Measurements from ENCODE around the gene SEC24C. TPM values are rescaled to one million over a fixed set of nuclear protein-coding genes. Genes with fewer than 3 reads are reported as not detected.

SEC24C gene
- total RNA-seq, 1 donor from 2014 or later: 99.0 TPM

DNA sequence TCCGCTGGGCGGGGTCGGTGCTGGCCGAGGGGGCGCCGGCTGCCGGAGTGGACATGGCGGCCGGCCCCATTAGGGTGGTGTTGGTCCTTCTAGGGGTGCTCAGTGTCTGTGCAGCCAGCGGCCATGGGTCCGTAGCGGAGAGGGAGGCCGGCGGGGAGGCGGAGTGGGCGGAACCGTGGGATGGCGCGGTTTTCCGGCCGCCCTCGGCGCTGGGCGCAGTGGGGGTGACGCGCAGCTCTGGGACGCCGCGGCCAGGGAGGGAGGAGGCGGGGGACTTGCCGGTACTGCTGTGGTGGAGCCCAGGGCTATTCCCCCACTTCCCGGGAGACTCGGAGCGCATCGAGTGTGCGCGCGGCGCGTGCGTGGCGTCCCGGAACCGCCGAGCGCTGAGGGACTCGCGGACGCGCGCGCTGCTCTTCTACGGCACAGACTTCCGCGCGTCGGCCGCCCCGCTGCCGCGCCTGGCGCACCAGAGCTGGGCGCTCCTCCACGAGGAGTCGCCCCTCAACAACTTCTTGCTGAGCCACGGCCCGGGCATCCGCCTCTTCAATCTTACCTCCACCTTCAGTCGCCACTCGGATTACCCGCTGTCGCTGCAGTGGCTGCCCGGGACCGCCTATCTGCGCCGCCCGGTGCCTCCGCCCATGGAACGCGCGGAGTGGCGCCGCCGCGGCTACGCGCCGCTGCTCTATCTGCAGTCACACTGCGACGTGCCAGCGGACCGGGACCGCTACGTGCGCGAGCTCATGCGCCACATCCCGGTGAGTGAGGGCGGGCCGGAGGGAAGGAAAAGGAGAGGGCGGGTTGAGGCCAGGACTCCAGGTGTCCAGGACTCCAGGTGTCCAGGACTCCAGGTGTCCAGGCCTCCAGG is 28.3 kb downstream of the SEC24C start:
- TF ChIP-seq, protein P1, sequence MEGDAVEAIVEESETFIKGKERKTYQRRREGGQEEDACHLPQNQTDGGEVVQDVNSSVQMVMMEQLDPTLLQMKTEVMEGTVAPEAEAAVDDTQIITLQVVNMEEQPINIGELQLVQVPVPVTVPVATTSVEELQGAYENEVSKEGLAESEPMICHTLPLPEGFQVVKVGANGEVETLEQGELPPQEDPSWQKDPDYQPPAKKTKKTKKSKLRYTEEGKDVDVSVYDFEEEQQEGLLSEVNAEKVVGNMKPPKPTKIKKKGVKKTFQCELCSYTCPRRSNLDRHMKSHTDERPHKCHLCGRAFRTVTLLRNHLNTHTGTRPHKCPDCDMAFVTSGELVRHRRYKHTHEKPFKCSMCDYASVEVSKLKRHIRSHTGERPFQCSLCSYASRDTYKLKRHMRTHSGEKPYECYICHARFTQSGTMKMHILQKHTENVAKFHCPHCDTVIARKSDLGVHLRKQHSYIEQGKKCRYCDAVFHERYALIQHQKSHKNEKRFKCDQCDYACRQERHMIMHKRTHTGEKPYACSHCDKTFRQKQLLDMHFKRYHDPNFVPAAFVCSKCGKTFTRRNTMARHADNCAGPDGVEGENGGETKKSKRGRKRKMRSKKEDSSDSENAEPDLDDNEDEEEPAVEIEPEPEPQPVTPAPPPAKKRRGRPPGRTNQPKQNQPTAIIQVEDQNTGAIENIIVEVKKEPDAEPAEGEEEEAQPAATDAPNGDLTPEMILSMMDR (IDR thresholded peaks at IDR 0.05; ENCODE audit: insufficient read depth, low read depth, low read length): no peak
- no peak for TF ChIP-seq EZH2 (IDR thresholded peaks at IDR 0.05; ENCODE audit: insufficient read depth, low read length)
- Histone ChIP-seq H2AFZ (ENCODE audit: low read depth, low read length) (peak overlapping the region; percentile 79), H3K4me3 (ENCODE audit: insufficient read depth, low read depth, low read length) (peak overlapping the region; percentile 86), H3K9ac (ENCODE audit: low read length) (peak overlapping the region; percentile 90), H3K4me2 (ENCODE audit: low read length) (peak overlapping the region; percentile 96), H3K4me1 (ENCODE audit: insufficient read depth, low read length) (peaks cover 22% of the 10 kb centered on the region), H3K27ac (ENCODE audit: low read depth, low read length) (peak overlapping the region; percentile 90), H3K9me3 (ENCODE audit: insufficient read depth, low read depth, low read length) (no peaks in the 10 kb centered on the region), H3K79me2 (ENCODE audit: insufficient read depth, low read length) (peaks cover 44% of the 10 kb centered on the region), H4K20me1 (ENCODE audit: insufficient read depth, low read length) (peaks cover 29% of the 10 kb centered on the region), H3K27me3 (ENCODE audit: insufficient read depth, low read length) (no peaks in the 10 kb centered on the region), H3K36me3 (ENCODE audit: insufficient read depth, low read length) (peaks cover 46% of the 10 kb centered on the region)
- no peaks in the 10 kb centered on the region for H3K27me3 Mint-ChIP-seq (ENCODE audit: low read depth, unreplicated experiment)
- H3K4me3 Mint-ChIP-seq (ENCODE audit: unreplicated experiment): peak overlapping the region; percentile 95
- peaks cover 25% of the 10 kb centered on the region for H3K4me1 Mint-ChIP-seq (ENCODE audit: low read depth, unreplicated experiment)
- DNase-seq (ENCODE audit: low read depth) (peak; percentile 73), FAIRE-seq (no peak)
- peaks cover 27% of the 10 kb centered on the region for H3K36me3 Mint-ChIP-seq (ENCODE audit: low read depth, unreplicated experiment)
- peak overlapping the region; percentile 47 for H3K27ac Mint-ChIP-seq (ENCODE audit: unreplicated experiment)
- no peaks in the 10 kb centered on the region for H3K9me3 Mint-ChIP-seq (ENCODE audit: unreplicated experiment)

GRCh38 chr10:73773152-73773879 is 29.1 kb downstream of the SEC24C start:
- peaks cover 29% of the 10 kb centered on the region for H4K20me1 ChIP-seq (ENCODE audit: insufficient read depth, low read length)
- H3K9ac ChIP-seq (ENCODE audit: low read length): peak overlapping the region; percentile 90
- Mint-ChIP-seq H3K36me3 (ENCODE audit: low read depth, unreplicated experiment) (peaks cover 27% of the 10 kb centered on the region), H3K9me3 (ENCODE audit: unreplicated experiment) (no peaks in the 10 kb centered on the region), H3K4me3 (ENCODE audit: unreplicated experiment) (peak overlapping the region; percentile 95), H3K27me3 (ENCODE audit: low read depth, unreplicated experiment) (no peaks in the 10 kb centered on the region), H3K27ac (ENCODE audit: unreplicated experiment) (peak overlapping the region; percentile 86), H3K4me1 (ENCODE audit: low read depth, unreplicated experiment) (peaks cover 25% of the 10 kb centered on the region)
- H3K4me1 ChIP-seq (ENCODE audit: insufficient read depth, low read length): peaks cover 22% of the 10 kb centered on the region
- H3K27ac ChIP-seq (ENCODE audit: low read depth, low read length): peak overlapping the region; percentile 90
- H3K79me2 ChIP-seq (ENCODE audit: insufficient read depth, low read length): peaks cover 50% of the 10 kb centered on the region
- no peak for DNase-seq (ENCODE audit: low read depth)
- no peaks in the 10 kb centered on the region for H3K27me3 ChIP-seq (ENCODE audit: insufficient read depth, low read length)
- H3K4me2 ChIP-seq (ENCODE audit: low read length): peak overlapping the region; percentile 96
- H2AFZ ChIP-seq (ENCODE audit: low read depth, low read length): peak overlapping the region; percentile 79
- no peaks in the 10 kb centered on the region for H3K9me3 ChIP-seq (ENCODE audit: insufficient read depth, low read depth, low read length)
- peak overlapping the region; percentile 86 for H3K4me3 ChIP-seq (ENCODE audit: insufficient read depth, low read depth, low read length)
- no peak for FAIRE-seq
- TF ChIP-seq EZH2 (IDR thresholded peaks at IDR 0.05; ENCODE audit: insufficient read depth, low read length): no peak
- TF ChIP-seq, protein P1 (IDR thresholded peaks at IDR 0.05; ENCODE audit: insufficient read depth, low read depth, low read length): no peak
- peaks cover 41% of the 10 kb centered on the region for H3K36me3 ChIP-seq (ENCODE audit: insufficient read depth, low read length)

Data from astrocyte (in vitro differentiated cells and primary cell).